Breast epithelium (tissue), 4 donors: Measurements from ENCODE around the gene FAM180A. TPM values are rescaled to one million over a fixed set of nuclear protein-coding genes. Genes with fewer than 3 reads are reported as not detected.

ENCODE experiments used
- DNase-seq, 2 donors: peaks; one replicate each; pipeline ENCODE4 v3.0.0-alpha.2; 2019; ENCODE audit warnings: low spot score in 2 of 2
- H3K27ac ChIP-seq, 2 donors: fragments of 200-600 bp; sonication (generic) in 1 of 2; one replicate each; pipeline ENCODE4 v1.5.1; 2016 to 2019; ENCODE audit warnings: mild to moderate bottlenecking in 1 of 2
- H3K27me3 ChIP-seq, 2 donors: fragments of 200-600 bp; sonication (generic) in 1 of 2; one replicate each; pipeline versions ENCODE4 v1.5.1 to v1.6.0; 2017 to 2019; ENCODE audit warnings: control low read depth in 1 of 2, mild to moderate bottlenecking in 1 of 2
- H3K36me3 ChIP-seq: fragments of 200-600 bp; one replicate; pipeline ENCODE4 v1.5.1; 2019
- H3K4me1 ChIP-seq, 2 donors: fragments of 200-600 bp; sonication (generic); one replicate each; pipeline ENCODE4 v1.5.1; 2016 to 2019; ENCODE audit warnings: control low read depth in 1 of 2
- H3K4me3 ChIP-seq, 3 donors: fragments of 200-600 bp; sonication (generic); 1 replicate in 2 of 3; 2 replicates in 1 of 3; pipeline ENCODE4 v1.5.1; 2016 to 2019; ENCODE audit warnings: mild to moderate bottlenecking in 3 of 3, moderate library complexity in 2 of 3
- H3K9me3 ChIP-seq, 2 donors: fragments of 200-600 bp; sonication (generic) in 1 of 2; one replicate each; pipeline ENCODE4 v1.5.1; 2016 to 2019; ENCODE audit warnings: control low read depth in 1 of 2
- POLR2A ChIP-seq: fragments of 450-650 bp; IDR thresholded peaks from one replicate; pipeline ENCODE4 v1.6.1; 2016; ENCODE audit warnings: antibody characterized with exemption, mild to moderate bottlenecking, moderate library complexity
- POLR2AphosphoS5 ChIP-seq, 3 donors: sonication (generic); formaldehyde crosslinking; IDR thresholded peaks; one replicate each; pipeline ENCODE4 v1.6.1; 2017; ENCODE audit warnings: antibody characterized with exemption in 3 of 3
- intact Hi-C: fragments of 100-400 bp; cut with DNase I; formaldehyde crosslinking; loops from one replicate; pipeline ENCODE4 v1.15.1; 2023; ENCODE audit warnings: low total_unique reads
- total RNA-seq, 3 donors: library from RNA; depleted of rRNA; stranded (reverse); fragments of >200 nt; gene quantifications; one replicate each; pipeline ENCODE4 v1.1.0, GENCODE V29; 2016
- TF ChIP-seq, protein P1 (sequence below), 3 donors: fragments of 450-650 bp; IDR thresholded peaks; one replicate each; pipeline ENCODE4 v1.5.1; 2016 to 2017; ENCODE audit warnings: antibody characterized with exemption in 3 of 3, mild to moderate bottlenecking in 3 of 3, moderate library complexity in 3 of 3

Gene FAM180A
- total RNA-seq, 3 donors from 2014 or later = 5.2 to 11.9 (median 9.1) TPM

- intact Hi-C loops = no loop called here
- H3K27me3 ChIP-seq = no peaks in the 10 kb centered on the region
- no peaks in the 10 kb centered on the region for H3K9me3 ChIP-seq
- H3K27ac ChIP-seq = no peak overlapping the region
- no peaks in the 10 kb centered on the region for H3K4me1 ChIP-seq
- no peak overlapping the region for H3K4me3 ChIP-seq
- no peaks in the 10 kb centered on the region for H3K36me3 ChIP-seq
- TF ChIP-seq POLR2AphosphoS5 (IDR thresholded peaks at IDR 0.05) (no peak), POLR2A (no peak)
- TF ChIP-seq, protein P1, sequence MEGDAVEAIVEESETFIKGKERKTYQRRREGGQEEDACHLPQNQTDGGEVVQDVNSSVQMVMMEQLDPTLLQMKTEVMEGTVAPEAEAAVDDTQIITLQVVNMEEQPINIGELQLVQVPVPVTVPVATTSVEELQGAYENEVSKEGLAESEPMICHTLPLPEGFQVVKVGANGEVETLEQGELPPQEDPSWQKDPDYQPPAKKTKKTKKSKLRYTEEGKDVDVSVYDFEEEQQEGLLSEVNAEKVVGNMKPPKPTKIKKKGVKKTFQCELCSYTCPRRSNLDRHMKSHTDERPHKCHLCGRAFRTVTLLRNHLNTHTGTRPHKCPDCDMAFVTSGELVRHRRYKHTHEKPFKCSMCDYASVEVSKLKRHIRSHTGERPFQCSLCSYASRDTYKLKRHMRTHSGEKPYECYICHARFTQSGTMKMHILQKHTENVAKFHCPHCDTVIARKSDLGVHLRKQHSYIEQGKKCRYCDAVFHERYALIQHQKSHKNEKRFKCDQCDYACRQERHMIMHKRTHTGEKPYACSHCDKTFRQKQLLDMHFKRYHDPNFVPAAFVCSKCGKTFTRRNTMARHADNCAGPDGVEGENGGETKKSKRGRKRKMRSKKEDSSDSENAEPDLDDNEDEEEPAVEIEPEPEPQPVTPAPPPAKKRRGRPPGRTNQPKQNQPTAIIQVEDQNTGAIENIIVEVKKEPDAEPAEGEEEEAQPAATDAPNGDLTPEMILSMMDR (IDR thresholded peaks at IDR 0.05) = no peak
- no peak for DNase-seq
These were observed 30.4 kb downstream of the FAM180A start for GRCh38 chr7:135718219-135718618.

GRCh38 chr7:135717693-135718092 lies 30.9 kb downstream of the FAM180A start:
- Histone ChIP-seq H3K36me3 (no peaks in the 10 kb centered on the region), H3K4me1 (no peaks in the 10 kb centered on the region)

DNA sequence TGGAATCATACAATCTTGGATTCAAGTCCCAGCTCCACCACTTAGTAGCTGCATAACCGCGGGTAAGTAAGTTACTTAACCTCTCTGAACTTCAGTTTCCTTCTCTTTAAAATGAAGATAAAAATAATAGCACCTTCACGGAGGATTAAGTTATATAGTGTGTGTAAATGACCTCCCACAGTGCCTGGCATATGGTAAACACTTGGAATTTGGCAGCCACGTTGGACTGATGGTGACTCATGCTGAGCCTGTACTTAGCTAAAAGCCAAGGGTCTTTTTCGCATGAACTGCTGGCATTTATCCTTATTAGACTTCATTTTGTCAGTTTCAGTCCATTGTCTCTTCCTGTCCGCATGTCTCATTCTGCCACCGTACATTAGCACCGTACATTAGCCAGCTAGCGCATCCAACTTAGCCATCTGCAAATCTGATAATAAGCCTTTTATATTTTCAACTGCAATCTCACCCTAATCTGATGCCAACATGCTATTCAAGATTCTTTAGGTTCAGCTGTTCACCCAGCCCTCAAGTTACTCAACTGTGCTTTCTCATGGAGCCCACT lies 31.9 kb downstream of the FAM180A start:
- intact Hi-C loops = no loop called here
- no peak overlapping the region for H3K4me3 ChIP-seq
- no peaks in the 10 kb centered on the region for H3K9me3 ChIP-seq

More at GRCh38 chr7:135717693-135718092, 30.9 kb downstream of the FAM180A start:
- intact Hi-C loops = no loop called here
- TF ChIP-seq POLR2A = no peak
- TF ChIP-seq, protein P1 (IDR thresholded peaks at IDR 0.05) = no peak
- TF ChIP-seq POLR2AphosphoS5 (IDR thresholded peaks at IDR 0.05) = no peak
- Histone ChIP-seq H3K4me3 (no peak overlapping the region), H3K27ac (no peak overlapping the region), H3K27me3 (no peaks in the 10 kb centered on the region), H3K9me3 (no peaks in the 10 kb centered on the region)
- DNase-seq = no peak

GRCh38 chr7:135715673-135716072 lies 32.9 kb downstream of the FAM180A start:
- intact Hi-C loops = no loop called here
- TF ChIP-seq, protein P1 (IDR thresholded peaks at IDR 0.05) = no peak
- no peak for TF ChIP-seq POLR2AphosphoS5 (IDR thresholded peaks at IDR 0.05)
- no peak for TF ChIP-seq POLR2A
- no peak overlapping the region for H3K4me3 ChIP-seq
- no peaks in the 10 kb centered on the region for H3K36me3 ChIP-seq
- H3K27ac ChIP-seq = no peak overlapping the region
- DNase-seq = no peak
- H3K4me1 ChIP-seq = no peaks in the 10 kb centered on the region
- no peaks in the 10 kb centered on the region for H3K9me3 ChIP-seq
- H3K27me3 ChIP-seq = no peaks in the 10 kb centered on the region

More for the DNA sequence above, 31.9 kb downstream of the FAM180A start:
- no peaks in the 10 kb centered on the region for H3K27me3 ChIP-seq
- H3K4me1 ChIP-seq = no peaks in the 10 kb centered on the region
- DNase-seq = no peak
- no peak overlapping the region for H3K27ac ChIP-seq
- no peaks in the 10 kb centered on the region for H3K36me3 ChIP-seq
- no peak for TF ChIP-seq POLR2A
- TF ChIP-seq POLR2AphosphoS5 (IDR thresholded peaks at IDR 0.05) = no peak
- TF ChIP-seq, protein P1 (IDR thresholded peaks at IDR 0.05) = no peak

DNA sequence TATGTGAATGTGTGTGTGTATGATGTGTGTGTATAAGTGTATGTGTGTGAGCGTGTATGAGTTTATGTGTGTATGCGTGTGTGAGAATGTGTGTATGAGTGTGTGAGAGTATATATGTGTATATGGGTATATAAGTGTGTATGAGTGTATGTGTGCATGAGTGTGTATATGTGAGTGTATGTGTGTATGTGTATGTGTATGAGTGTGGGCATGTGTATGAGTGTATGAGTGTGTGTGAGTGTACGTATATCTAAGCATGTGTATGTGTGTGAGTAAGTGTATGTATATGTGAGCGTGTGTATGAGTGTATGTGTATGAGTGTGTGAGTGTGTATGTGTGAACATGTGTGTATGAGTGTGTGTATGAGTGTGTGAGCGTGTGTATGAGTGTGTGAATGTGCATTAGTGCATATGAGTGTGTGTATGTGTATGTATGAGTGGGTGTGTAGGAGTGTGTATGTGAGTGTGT lies 33.5 kb downstream of the FAM180A start:
- no peaks in the 10 kb centered on the region for H3K9me3 ChIP-seq
- H3K36me3 ChIP-seq = no peaks in the 10 kb centered on the region
- TF ChIP-seq POLR2AphosphoS5 (IDR thresholded peaks at IDR 0.05) (no peak), POLR2A (no peak)
- TF ChIP-seq, protein P1 (IDR thresholded peaks at IDR 0.05) = no peak
- H3K27me3 ChIP-seq = no peaks in the 10 kb centered on the region
- DNase-seq = no peak
- H3K27ac ChIP-seq = no peak overlapping the region
- intact Hi-C loops = no loop called here
- no peaks in the 10 kb centered on the region for H3K4me1 ChIP-seq
- H3K4me3 ChIP-seq = no peak overlapping the region
